Activated CD8-positive, alpha-beta memory T cell treated with anti-CD3 and anti-CD28 coated beads, Interleukin-2, amount 10 ng/mL, durations not matched to agents 7 days and 5 days (primary cell): Measurements from ENCODE around the gene TMPRSS12. TPM values are rescaled to one million over a fixed set of nuclear protein-coding genes. Genes with fewer than 3 reads are reported as not detected.
A peak's percentile ranks its signal among the peaks of the same experiment; 100 is the strongest.
"Not testable (repeated sequence)": the region's sequence is repeated elsewhere in the genome, so short reads cannot be mapped to it uniquely, and the experiment has no call there.

ENCODE experiments used
- ATAC-seq: fragments of 150-1000 bp; cut with Tn5 transposase; one replicate; pipeline ENCODE4 v1.10.0; 2021; ENCODE audit warnings: moderate library complexity
- CTCF ChIA-PET: fragments of 350-600 bp; sonication (Branson Sonifier 250); formaldehyde crosslinking; loops from one replicate; lab custom pipeline; 2021; ENCODE audit warnings: antibody characterized with exemption; lab: Charles Lee
- DNase-seq: peaks from one replicate; pipeline ENCODE4 v3.0.0-alpha.2; 2020
- H3K27ac Mint-ChIP-seq: one replicate; pipeline ENCODE4 v1.8.0; 2021; ENCODE audit warnings: mild to moderate bottlenecking, mixed read lengths
- H3K27me3 Mint-ChIP-seq: one replicate; pipeline ENCODE4 v1.8.0; 2021; ENCODE audit warnings: mixed read lengths
- H3K36me3 Mint-ChIP-seq: one replicate; pipeline ENCODE4 v1.8.0; 2021; ENCODE audit warnings: mild to moderate bottlenecking, mixed read lengths
- H3K4me1 Mint-ChIP-seq: one replicate; pipeline ENCODE4 v1.8.0; 2021; ENCODE audit warnings: mixed read lengths
- H3K4me3 Mint-ChIP-seq: one replicate; pipeline ENCODE4 v1.8.0; 2021; ENCODE audit warnings: mild to moderate bottlenecking, moderate library complexity, mixed read lengths
- H3K9me3 Mint-ChIP-seq: one replicate; pipeline ENCODE4 v1.8.0; 2022; ENCODE audit warnings: low read depth, mixed read lengths
- total RNA-seq, 2 experiments: library from RNA; stranded (reverse); gene quantifications; one replicate each; pipeline ENCODE4 v1.2.3, GENCODE V29; 2021

The TMPRSS12 gene, protein sequence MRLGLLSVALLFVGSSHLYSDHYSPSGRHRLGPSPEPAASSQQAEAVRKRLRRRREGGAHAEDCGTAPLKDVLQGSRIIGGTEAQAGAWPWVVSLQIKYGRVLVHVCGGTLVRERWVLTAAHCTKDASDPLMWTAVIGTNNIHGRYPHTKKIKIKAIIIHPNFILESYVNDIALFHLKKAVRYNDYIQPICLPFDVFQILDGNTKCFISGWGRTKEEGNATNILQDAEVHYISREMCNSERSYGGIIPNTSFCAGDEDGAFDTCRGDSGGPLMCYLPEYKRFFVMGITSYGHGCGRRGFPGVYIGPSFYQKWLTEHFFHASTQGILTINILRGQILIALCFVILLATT
- total RNA-seq: not detected

GRCh38 chr12:50842637-50843493 is at the start of gene TMPRSS12:
Gene TMPRSS12, plus strand, starts transcription at chr12:50842926. Its CDS starts 39 bp downstream, at chr12:50842965.
- peaks cover 2% of the 10 kb centered on the region for H3K36me3 Mint-ChIP-seq
- H3K4me3 Mint-ChIP-seq: no peak within 1 kb of the TSS
- H3K27ac Mint-ChIP-seq: no peak within 1 kb of the TSS
- H3K9me3 Mint-ChIP-seq: peaks cover 4% of the 10 kb centered on the region
- ATAC-seq (no peak), DNase-seq (no peak)
- H3K4me1 Mint-ChIP-seq: no peaks in the 10 kb centered on the region
- H3K27me3 Mint-ChIP-seq: peaks cover 13% of the 10 kb centered on the region
- CTCF ChIA-PET: interaction anchor here (1.3 kb wide), 1 partner anchor 144 kb away, joined by 3 read pairs; no protein-coding TSS in a partner anchor

GRCh38 chr12:50799908-50800307 is 42.8 kb upstream of the TMPRSS12 start:
- Mint-ChIP-seq H3K4me1 (no peaks in the 10 kb centered on the region), H3K9me3 (peaks cover 12% of the 10 kb centered on the region), H3K36me3 (peaks cover 62% of the 10 kb centered on the region), H3K4me3 (no peak overlapping the region), H3K27me3 (no peaks in the 10 kb centered on the region), H3K27ac (no peak overlapping the region)
- CTCF ChIA-PET: no interaction called here
- DNase-seq (no peak), ATAC-seq (no peak)

GRCh38 chr12:50803230-50803875 is 39.4 kb upstream of the TMPRSS12 start:
- no peaks in the 10 kb centered on the region for H3K4me1 Mint-ChIP-seq
- H3K4me3 Mint-ChIP-seq: no peak overlapping the region
- peaks cover 40% of the 10 kb centered on the region for H3K36me3 Mint-ChIP-seq
- peaks cover 12% of the 10 kb centered on the region for H3K9me3 Mint-ChIP-seq
- ATAC-seq (no peak), DNase-seq (no peak)
- H3K27me3 Mint-ChIP-seq: no peaks in the 10 kb centered on the region
- no peak overlapping the region for H3K27ac Mint-ChIP-seq
- CTCF ChIA-PET: no interaction called here

GRCh38 chr12:50806176-50806575 is 36.5 kb upstream of the TMPRSS12 start:
- CTCF ChIA-PET: no interaction called here
- no peaks in the 10 kb centered on the region for H3K27me3 Mint-ChIP-seq
- ATAC-seq: no peak

DNA sequence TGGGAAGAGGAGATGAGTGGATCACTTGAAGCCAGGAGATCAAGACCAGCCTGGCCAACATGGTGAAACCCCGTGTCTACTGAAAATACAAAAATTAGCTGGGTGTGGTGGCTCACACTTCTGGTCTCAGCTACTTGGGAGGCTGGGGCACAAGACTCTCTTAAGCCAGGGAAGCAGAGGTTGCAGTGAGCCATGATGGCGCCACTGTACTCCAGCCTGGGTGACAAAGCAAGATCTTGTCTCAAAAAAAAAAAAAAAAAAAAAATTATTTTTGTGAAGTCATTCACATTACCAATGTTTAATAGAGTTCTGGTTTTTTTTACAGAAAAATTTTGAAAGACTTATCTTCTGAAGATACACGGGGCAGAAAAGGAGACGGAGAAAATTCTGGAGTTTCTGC is 33.6 kb upstream of the TMPRSS12 start:
- not testable (repeated sequence) for H3K27ac Mint-ChIP-seq, H3K27me3 Mint-ChIP-seq, H3K9me3 Mint-ChIP-seq, H3K4me1 Mint-ChIP-seq, H3K4me3 Mint-ChIP-seq, DNase-seq, ATAC-seq
- H3K36me3 Mint-ChIP-seq: peaks cover 25% of the 10 kb centered on the region
- CTCF ChIA-PET: interaction anchor here (1.4 kb wide), 1 partner anchor 17 kb away, joined by 3 read pairs; no protein-coding TSS in a partner anchor

More at GRCh38 chr12:50806176-50806575, 36.5 kb upstream of the TMPRSS12 start:
- H3K27ac Mint-ChIP-seq: no peak overlapping the region
- H3K36me3 Mint-ChIP-seq: peaks cover 24% of the 10 kb centered on the region
- no peak for DNase-seq
- H3K4me3 Mint-ChIP-seq: no peak overlapping the region
- no peaks in the 10 kb centered on the region for H3K4me1 Mint-ChIP-seq
- H3K9me3 Mint-ChIP-seq: no peaks in the 10 kb centered on the region

- peaks cover 32% of the 10 kb centered on the region for H3K36me3 Mint-ChIP-seq
- H3K4me1 Mint-ChIP-seq, H3K27ac Mint-ChIP-seq, ATAC-seq, H3K4me3 Mint-ChIP-seq, H3K9me3 Mint-ChIP-seq, H3K27me3 Mint-ChIP-seq, DNase-seq: not testable (repeated sequence)
- CTCF ChIA-PET: interaction anchor here (0.7 to 2.1 kb wide), 4 partner anchors 11 to 1420 kb away, joined by 3 to 5 read pairs (median 3); no protein-coding TSS in a partner anchor
Measured at GRCh38 chr12:50814921-50815320, 27.8 kb upstream of the TMPRSS12 start.

DNA sequence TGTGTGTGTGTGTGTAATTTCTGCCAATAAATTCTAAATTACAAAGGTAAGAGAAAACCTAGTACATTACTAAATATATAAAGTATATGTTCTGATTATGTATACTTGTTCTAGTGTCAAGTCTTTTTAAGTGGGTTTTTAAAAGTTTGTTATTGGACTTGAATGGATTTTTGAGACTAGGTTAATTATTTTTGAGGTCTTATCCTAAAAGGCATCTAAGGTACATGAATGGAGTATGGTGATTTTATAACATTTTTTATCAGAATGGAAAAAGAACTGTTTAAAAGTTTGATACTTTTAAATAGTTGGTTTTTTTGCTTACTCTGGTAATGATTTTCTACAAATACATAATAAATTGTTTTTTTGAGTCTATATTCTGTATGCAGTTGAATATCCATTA is 22.5 kb upstream of the TMPRSS12 start:
- Mint-ChIP-seq H3K27me3 (no peaks in the 10 kb centered on the region), H3K4me3 (no peak overlapping the region), H3K27ac (no peak overlapping the region), H3K4me1 (peaks cover 3% of the 10 kb centered on the region), H3K9me3 (no peaks in the 10 kb centered on the region), H3K36me3 (peaks cover 19% of the 10 kb centered on the region)
- ATAC-seq: no peak
- CTCF ChIA-PET: interaction anchor here (1.1 kb wide), 1 partner anchor 521 kb away, joined by 3 read pairs; no protein-coding TSS in a partner anchor
- DNase-seq: no peak

GRCh38 chr12:50822082-50822481 is 20.6 kb upstream of the TMPRSS12 start:
- H3K27me3 Mint-ChIP-seq: no peaks in the 10 kb centered on the region
- ATAC-seq (no peak), DNase-seq (no peak)
- H3K36me3 Mint-ChIP-seq: peaks cover 6% of the 10 kb centered on the region
- H3K4me1 Mint-ChIP-seq: peaks cover 4% of the 10 kb centered on the region
- no peak overlapping the region for H3K27ac Mint-ChIP-seq
- H3K9me3 Mint-ChIP-seq: no peaks in the 10 kb centered on the region
- no peak overlapping the region for H3K4me3 Mint-ChIP-seq
- CTCF ChIA-PET: interaction anchor here (0.6 to 1.5 kb wide), 3 partner anchors 57 to 201 kb away, joined by 3 to 5 read pairs (median 4); no protein-coding TSS in a partner anchor

- H3K4me1 Mint-ChIP-seq, H3K9me3 Mint-ChIP-seq, H3K4me3 Mint-ChIP-seq, CTCF ChIA-PET, H3K27me3 Mint-ChIP-seq, H3K27ac Mint-ChIP-seq, ATAC-seq, H3K36me3 Mint-ChIP-seq, DNase-seq: not testable (repeated sequence)
Measured at GRCh38 chr12:50823724-50824123, 19.0 kb upstream of the TMPRSS12 start.

DNA sequence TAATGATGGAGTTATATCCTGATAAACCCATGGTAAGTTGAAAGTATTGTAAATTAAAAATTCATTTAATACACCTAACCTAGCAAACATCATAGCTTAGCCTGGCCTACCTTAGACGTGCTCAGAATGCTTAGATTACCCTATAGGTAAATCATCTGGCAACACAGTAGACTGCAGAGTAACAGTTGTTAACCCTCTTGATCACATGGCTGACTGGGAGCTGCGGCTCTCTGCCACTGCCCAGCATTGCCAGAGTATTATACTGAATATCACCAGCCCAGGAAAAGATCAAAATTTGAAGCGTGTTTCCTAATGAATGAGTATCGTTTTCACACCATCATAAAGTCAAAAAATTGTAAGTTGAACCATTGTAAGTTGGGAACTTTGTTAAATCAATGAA is 17.8 kb upstream of the TMPRSS12 start:
- H3K4me3 Mint-ChIP-seq: no peak overlapping the region
- H3K36me3 Mint-ChIP-seq: no peaks in the 10 kb centered on the region
- ATAC-seq: no peak
- H3K9me3 Mint-ChIP-seq: no peaks in the 10 kb centered on the region
- H3K4me1 Mint-ChIP-seq: peaks cover 4% of the 10 kb centered on the region
- no peak for DNase-seq
- H3K27me3 Mint-ChIP-seq: no peaks in the 10 kb centered on the region
- peak overlapping the region; percentile 38 for H3K27ac Mint-ChIP-seq
- CTCF ChIA-PET: interaction anchor here (0.7 to 3.5 kb wide), 21 partner anchors 21 to 527 kb away, joined by 3 to 33 read pairs (median 5); partner anchors contain the start of genes DIP2B, LETMD1 and SLC11A2

- no peaks in the 10 kb centered on the region for H3K9me3 Mint-ChIP-seq
- ATAC-seq (peak; percentile 69), DNase-seq (no peak)
- H3K36me3 Mint-ChIP-seq: no peaks in the 10 kb centered on the region
- H3K4me1 Mint-ChIP-seq: peaks cover 4% of the 10 kb centered on the region
- CTCF ChIA-PET: interaction anchor here (0.7 to 3.5 kb wide), 26 partner anchors 10 to 527 kb away, joined by 3 to 33 read pairs (median 4); partner anchors contain the start of genes DIP2B, LETMD1 and SLC11A2
- peak overlapping the region; percentile 38 for H3K27ac Mint-ChIP-seq
- H3K4me3 Mint-ChIP-seq: no peak overlapping the region
- no peaks in the 10 kb centered on the region for H3K27me3 Mint-ChIP-seq
Measured at GRCh38 chr12:50825372-50825838, 17.3 kb upstream of the TMPRSS12 start.

DNA sequence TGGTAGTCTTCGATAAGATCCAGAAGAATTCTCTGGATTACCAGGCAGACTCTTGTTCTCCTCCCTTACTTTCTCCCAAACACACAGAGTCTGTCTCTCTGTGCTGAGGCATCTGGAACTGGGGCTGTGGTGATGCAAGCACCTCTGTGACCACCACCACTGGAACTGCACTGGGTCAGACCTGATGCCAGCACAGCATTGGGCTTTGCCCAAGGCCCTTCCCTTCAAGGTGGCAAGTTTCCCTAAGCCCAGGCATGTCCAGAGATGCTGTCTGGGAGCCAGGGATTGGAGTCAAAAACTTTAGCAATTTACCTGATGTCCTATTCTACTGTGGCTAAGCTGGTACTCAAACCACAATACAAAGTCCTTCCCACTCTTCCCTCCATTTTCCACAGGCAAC is 14.6 kb upstream of the TMPRSS12 start:
- no peak for ATAC-seq
- Mint-ChIP-seq H3K9me3 (peaks cover 6% of the 10 kb centered on the region), H3K27ac (no peak overlapping the region), H3K36me3 (peaks cover 1% of the 10 kb centered on the region), H3K4me1 (peaks cover 4% of the 10 kb centered on the region), H3K27me3 (no peaks in the 10 kb centered on the region), H3K4me3 (no peak overlapping the region)
- DNase-seq: no peak
- CTCF ChIA-PET: interaction anchor here (0.7 kb wide), 1 partner anchor 159 kb away, joined by 4 read pairs; no protein-coding TSS in a partner anchor
